Measurements from ENCODE around the gene ADAM11. TPM values are rescaled to one million over a fixed set of nuclear protein-coding genes. Genes with fewer than 3 reads are reported as not detected.
A peak's percentile ranks its signal among the peaks of the same experiment; 100 is the strongest.

ADAM11 gene
- total and polyA plus RNA-seq, 12 donors, result 0.05 to 0.80 (median 0.32) TPM; not detected in 2

DNA sequence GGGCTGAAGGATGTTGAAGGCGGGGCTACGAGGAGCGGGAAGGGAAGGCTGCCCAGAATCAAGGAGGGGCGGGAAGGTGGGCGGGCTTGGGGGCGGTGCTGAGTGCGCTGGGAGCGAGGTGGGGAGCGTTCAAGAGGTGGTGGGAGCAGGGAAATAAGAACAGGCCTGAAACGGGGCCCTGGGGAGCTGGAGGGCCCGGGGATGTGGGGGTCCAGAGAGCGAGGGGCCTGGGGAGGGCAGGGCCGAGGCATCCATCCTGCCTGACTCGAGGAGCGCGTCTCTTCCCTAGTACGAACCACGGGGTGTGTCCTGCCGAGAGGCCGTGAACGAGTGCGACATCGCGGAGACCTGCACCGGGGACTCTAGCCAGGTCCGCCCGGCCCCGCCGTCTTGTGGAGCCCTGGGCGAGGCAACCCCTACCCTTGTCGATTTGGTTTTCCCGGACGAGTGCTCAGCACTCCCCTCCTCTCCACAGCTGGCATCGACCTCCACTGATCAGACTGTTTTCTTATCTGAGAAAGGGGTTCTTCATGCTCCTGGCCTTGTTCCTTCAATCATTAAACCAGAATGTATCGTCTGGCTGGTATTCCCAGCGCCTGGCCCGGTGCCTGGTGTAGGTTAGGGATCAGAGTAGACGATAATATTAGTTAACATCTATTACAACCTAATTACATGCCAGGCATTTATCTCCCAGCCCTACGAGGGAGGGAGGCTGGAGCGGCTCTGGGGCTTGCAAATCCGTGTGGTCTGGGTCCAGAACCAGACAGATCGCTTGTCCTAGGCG is 17.2 kb downstream of the ADAM11 start:
- no peak for DNase-seq
- TF ChIP-seq POLR2A (IDR thresholded peaks at IDR 0.05), result no peak
- TF ChIP-seq, protein P1, sequence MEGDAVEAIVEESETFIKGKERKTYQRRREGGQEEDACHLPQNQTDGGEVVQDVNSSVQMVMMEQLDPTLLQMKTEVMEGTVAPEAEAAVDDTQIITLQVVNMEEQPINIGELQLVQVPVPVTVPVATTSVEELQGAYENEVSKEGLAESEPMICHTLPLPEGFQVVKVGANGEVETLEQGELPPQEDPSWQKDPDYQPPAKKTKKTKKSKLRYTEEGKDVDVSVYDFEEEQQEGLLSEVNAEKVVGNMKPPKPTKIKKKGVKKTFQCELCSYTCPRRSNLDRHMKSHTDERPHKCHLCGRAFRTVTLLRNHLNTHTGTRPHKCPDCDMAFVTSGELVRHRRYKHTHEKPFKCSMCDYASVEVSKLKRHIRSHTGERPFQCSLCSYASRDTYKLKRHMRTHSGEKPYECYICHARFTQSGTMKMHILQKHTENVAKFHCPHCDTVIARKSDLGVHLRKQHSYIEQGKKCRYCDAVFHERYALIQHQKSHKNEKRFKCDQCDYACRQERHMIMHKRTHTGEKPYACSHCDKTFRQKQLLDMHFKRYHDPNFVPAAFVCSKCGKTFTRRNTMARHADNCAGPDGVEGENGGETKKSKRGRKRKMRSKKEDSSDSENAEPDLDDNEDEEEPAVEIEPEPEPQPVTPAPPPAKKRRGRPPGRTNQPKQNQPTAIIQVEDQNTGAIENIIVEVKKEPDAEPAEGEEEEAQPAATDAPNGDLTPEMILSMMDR (IDR thresholded peaks at IDR 0.05), result no peak
- intact Hi-C loops (cut with DNase I), result loop anchor here in 1 of 2 donors (2.0 to 10.0 kb wide), 3 partner anchors 89 to 359 kb away; partner anchors contain the start of genes ACBD4 and PLCD3
- WGBS, 4 donors, result 9 to 28% (median 11%) methylated on average over 13 to 43 of the region's 43 CpGs
- Histone ChIP-seq H3K4me1 (replicated peaks in 1 of 2) (peaks cover 11 to 15% of the 10 kb centered on the region in 2 donors), H3K27me3 (peaks cover 15% of the 10 kb centered on the region), H3K9me3 (replicated peaks in 1 of 3) (no peaks in the 10 kb centered on the region), H3K27ac (no peak overlapping the region), H3K4me3 (peak overlapping the region in 1 of 4 donors; percentile 53), H3K36me3 (replicated peaks in 1 of 2) (no peaks in the 10 kb centered on the region)

DNA sequence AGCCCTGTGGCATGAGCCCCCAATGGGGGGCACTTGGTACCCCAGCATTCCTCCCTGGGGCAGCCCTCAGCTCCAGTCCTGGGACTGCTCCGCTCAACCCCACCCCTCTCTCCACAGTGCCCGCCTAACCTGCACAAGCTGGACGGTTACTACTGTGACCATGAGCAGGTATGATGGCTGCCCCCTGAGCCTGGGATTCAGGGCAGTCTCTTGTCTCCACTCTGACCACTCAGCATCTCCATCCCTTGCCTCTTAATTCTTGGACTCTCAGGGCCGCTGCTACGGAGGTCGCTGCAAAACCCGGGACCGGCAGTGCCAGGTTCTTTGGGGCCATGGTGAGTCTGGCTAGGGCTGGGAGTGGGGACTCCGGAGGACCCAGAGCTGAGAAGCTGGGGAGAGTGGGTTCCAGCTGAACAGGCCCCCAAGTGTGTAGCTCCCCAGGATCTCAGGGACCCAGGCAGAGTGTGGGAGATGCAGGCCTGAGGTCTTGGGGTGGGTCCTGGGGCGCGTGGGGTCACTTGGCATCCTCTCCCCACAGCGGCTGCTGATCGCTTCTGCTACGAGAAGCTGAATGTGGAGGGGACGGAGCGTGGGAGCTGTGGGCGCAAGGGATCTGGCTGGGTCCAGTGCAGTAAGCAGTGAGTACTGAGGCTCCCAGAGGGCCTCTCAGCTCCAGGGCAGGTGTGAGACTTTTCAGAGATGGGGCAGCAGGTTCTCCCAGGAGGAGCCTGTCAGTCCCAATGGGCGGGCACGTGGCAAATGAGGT is 18.0 kb downstream of the ADAM11 start:
- H3K4me3 ChIP-seq, result no peak overlapping the region
- 81 to 92% (median 89%) methylated on average over 11 to 19 of the region's 19 CpGs for WGBS, 4 donors
- intact Hi-C loops (cut with DNase I), result loop anchor here in 1 of 2 donors (10.0 kb wide), 2 partner anchors 238 to 358 kb away; partner anchors contain the start of genes ACBD4 and PLCD3
- TF ChIP-seq, protein P1 (IDR thresholded peaks at IDR 0.05), result no peak
- TF ChIP-seq POLR2A (IDR thresholded peaks at IDR 0.05), result no peak
- no peaks in the 10 kb centered on the region for H3K9me3 ChIP-seq (replicated peaks in 1 of 3)
- H3K27me3 ChIP-seq, result peaks cover 15% of the 10 kb centered on the region
- peaks cover 11 to 15% of the 10 kb centered on the region in 2 donors for H3K4me1 ChIP-seq (replicated peaks in 1 of 2)
- no peak for DNase-seq
- H3K36me3 ChIP-seq (replicated peaks in 1 of 2), result no peaks in the 10 kb centered on the region
- no peak overlapping the region for H3K27ac ChIP-seq

DNA sequence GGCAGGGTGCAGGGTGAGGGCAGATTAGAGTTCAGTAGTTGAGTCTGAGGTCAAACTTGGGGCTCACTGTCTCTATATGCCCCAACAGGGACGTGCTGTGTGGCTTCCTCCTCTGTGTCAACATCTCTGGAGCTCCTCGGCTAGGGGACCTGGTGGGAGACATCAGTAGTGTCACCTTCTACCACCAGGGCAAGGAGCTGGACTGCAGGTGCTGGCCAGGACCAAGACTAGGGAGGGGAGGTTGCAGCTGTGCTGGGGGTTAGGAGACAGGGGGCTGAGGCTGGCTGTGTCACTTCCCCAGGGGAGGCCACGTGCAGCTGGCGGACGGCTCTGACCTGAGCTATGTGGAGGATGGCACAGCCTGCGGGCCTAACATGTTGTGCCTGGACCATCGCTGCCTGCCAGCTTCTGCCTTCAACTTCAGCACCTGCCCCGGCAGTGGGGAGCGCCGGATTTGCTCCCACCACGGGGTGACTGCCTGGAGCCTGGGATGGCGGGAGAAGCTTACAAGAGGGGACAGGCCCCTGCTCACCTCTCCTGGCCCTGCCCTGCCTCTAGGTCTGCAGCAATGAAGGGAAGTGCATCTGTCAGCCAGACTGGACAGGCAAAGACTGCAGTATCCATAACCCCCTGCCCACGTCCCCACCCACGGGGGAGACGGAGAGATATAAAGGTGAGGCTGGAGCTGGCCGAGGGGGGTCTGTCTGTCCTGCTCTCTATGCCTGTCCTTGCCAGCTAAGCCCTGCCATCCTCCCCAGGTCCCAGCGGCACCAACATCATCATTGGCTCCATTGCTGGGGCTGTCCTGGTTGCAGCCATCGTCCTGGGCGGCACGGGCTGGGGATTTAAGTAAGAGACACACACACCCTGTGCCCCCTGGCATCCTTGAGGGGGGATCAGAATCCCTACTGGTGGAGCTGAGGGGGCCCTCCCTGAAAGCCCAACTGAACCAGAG is 18.9 kb downstream of the ADAM11 start:
- intact Hi-C loops (cut with DNase I), result loop anchor here in 1 of 2 donors (10.0 kb wide), 2 partner anchors 237 to 357 kb away; partner anchors contain the start of genes ACBD4 and PLCD3
- peaks cover 11 to 15% of the 10 kb centered on the region in 2 donors for H3K4me1 ChIP-seq (replicated peaks in 1 of 2)

More for the DNA sequence above, 18.9 kb downstream of the ADAM11 start:
- 64 to 90% (median 81%) methylated on average over 2 to 20 of the region's 20 CpGs for WGBS, 4 donors
- no peak for TF ChIP-seq POLR2A (IDR thresholded peaks at IDR 0.05)
- TF ChIP-seq, protein P1 (IDR thresholded peaks at IDR 0.05), result no peak
- H3K9me3 ChIP-seq (replicated peaks in 1 of 3), result no peaks in the 10 kb centered on the region
- peaks cover 11% of the 10 kb centered on the region for H3K27me3 ChIP-seq
- H3K36me3 ChIP-seq (replicated peaks in 1 of 2), result no peaks in the 10 kb centered on the region
- H3K27ac ChIP-seq, result no peak overlapping the region
- peak in 1 of 7 donors; percentile 15 for DNase-seq
- no peak overlapping the region for H3K4me3 ChIP-seq

All from adrenal gland (tissue), 12 donors.